ENCODE results near the gene NOTCH4. TPM values are rescaled to one million over a fixed set of nuclear protein-coding genes. Genes with fewer than 3 reads are reported as not detected.
"Not testable (repeated sequence)": the region's sequence is repeated elsewhere in the genome, so short reads cannot be mapped to it uniquely, and the experiment has no call there.

NOTCH4 gene
- total and polyA plus RNA-seq, 2 donors (not counting 3 experiments of a cell fraction or from before 2014, with no cell fraction given), result 41.7 to 114 TPM

- dilution Hi-C loops (cut with MboI; ENCODE audit: extremely low pct_ligation_motif_present, low sequenced_read_pairs), result loop anchor here (25.0 kb wide), 1 partner anchor 141 kb away; the partner anchor contains the start of gene BTNL2
- BruUV-seq (replicated peaks), result no TSS peak
- intact Hi-C loops (cut with micrococcal nuclease), result no loop called here
These were observed 47.6 kb upstream of the NOTCH4 start for GRCh38 chr6:32271429-32271828.

GRCh38 chr6:32268459-32268858 lies 44.6 kb upstream of the NOTCH4 start:
- POLR2A ChIA-PET; FAIRE-seq; H3K27ac ChIP-seq (ENCODE audit: insufficient read depth, low read depth, low read length); H3K9me1 ChIP-seq (replicated peaks; ENCODE audit: control insufficient read depth, extremely low read depth, insufficient read depth, low read length); H2AFZ ChIP-seq (ENCODE audit: low read depth, low read length); BruUV-seq (replicated peaks); H3K27me3 ChIP-seq (ENCODE audit: control insufficient read depth in 2 of 2, insufficient read depth in 2 of 2, low read length in 2 of 2); H3K9ac ChIP-seq (replicated peaks; ENCODE audit: extremely low read depth, insufficient read depth, low read length); CTCF ChIA-PET; H3K9me3 ChIP-seq (replicated peaks; ENCODE audit: control insufficient read depth, insufficient read depth, low read length); H3K36me3 ChIP-seq (ENCODE audit: control insufficient read depth in 2 of 2, extremely low read depth in 1 of 2, insufficient read depth in 2 of 2, low read length in 2 of 2); H3K4me1 ChIP-seq (ENCODE audit: control insufficient read depth, extremely low read depth, insufficient read depth, low read length); H3K79me2 ChIP-seq (ENCODE audit: control insufficient read depth, insufficient read depth, low read length); H3K4me3 ChIP-seq (replicated peaks in 1 of 3; ENCODE audit: insufficient read depth in 1 of 3, low read depth in 1 of 3, low read length in 3 of 3); H4K20me1 ChIP-seq (replicated peaks; ENCODE audit: control insufficient read depth, extremely low read depth, insufficient read depth, low read length); DNase-seq (ENCODE audit: low read depth, low spot score); H3K4me2 ChIP-seq (ENCODE audit: insufficient read depth, low read length); intact Hi-C loops (cut with micrococcal nuclease): not testable (repeated sequence)
- dilution Hi-C loops (cut with MboI; ENCODE audit: extremely low pct_ligation_motif_present, low sequenced_read_pairs), result loop anchor here (25.0 kb wide), 1 partner anchor 144 kb away; the partner anchor contains the start of gene BTNL2

More at GRCh38 chr6:32271429-32271828, 47.6 kb upstream of the NOTCH4 start:
- Histone ChIP-seq H2AFZ (ENCODE audit: low read depth, low read length) (no peak overlapping the region), H4K20me1 (replicated peaks; ENCODE audit: control insufficient read depth, extremely low read depth, insufficient read depth, low read length) (no peaks in the 10 kb centered on the region), H3K9ac (replicated peaks; ENCODE audit: extremely low read depth, insufficient read depth, low read length) (no peak overlapping the region), H3K4me1 (ENCODE audit: control insufficient read depth, extremely low read depth, insufficient read depth, low read length) (no peaks in the 10 kb centered on the region), H3K79me2 (ENCODE audit: control insufficient read depth, insufficient read depth, low read length) (no peaks in the 10 kb centered on the region), H3K9me3 (replicated peaks; ENCODE audit: control insufficient read depth, insufficient read depth, low read length) (no peaks in the 10 kb centered on the region), H3K4me3 (replicated peaks in 1 of 3; ENCODE audit: insufficient read depth in 1 of 3, low read depth in 1 of 3, low read length in 3 of 3) (no peak overlapping the region), H3K27ac (ENCODE audit: insufficient read depth, low read depth, low read length) (no peak overlapping the region), H3K9me1 (replicated peaks; ENCODE audit: control insufficient read depth, extremely low read depth, insufficient read depth, low read length) (no peaks in the 10 kb centered on the region), H3K36me3 (ENCODE audit: control insufficient read depth in 2 of 2, extremely low read depth in 1 of 2, insufficient read depth in 2 of 2, low read length in 2 of 2) (no peaks in the 10 kb centered on the region), H3K4me2 (ENCODE audit: insufficient read depth, low read length) (no peak overlapping the region), H3K27me3 (ENCODE audit: control insufficient read depth in 2 of 2, insufficient read depth in 2 of 2, low read length in 2 of 2) (peaks cover 0 to 4% of the 10 kb centered on the region in 2 experiments)
- ChIA-PET POLR2A (no interaction called here), CTCF (no interaction called here)
- TF ChIP-seq CTCF (IDR thresholded peaks at IDR 0.05; ENCODE audit: extremely low read depth in 1 of 2, insufficient read depth in 1 of 2, low read depth in 1 of 2, low read length in 2 of 2) (no peak), FOS (IDR thresholded peaks at IDR 0.05; ENCODE audit: borderline replicate concordance, insufficient read depth, low read length) (no peak), POLR2AphosphoS5 (IDR thresholded peaks at IDR 0.05; ENCODE audit: insufficient read depth, low read depth, low read length) (no peak), JUN (IDR thresholded peaks at IDR 0.05; ENCODE audit: borderline replicate concordance, insufficient read depth, insufficient read length, low read depth) (no peak), POLR2A (IDR thresholded peaks at IDR 0.05; ENCODE audit: low read depth, low read length) (no peak)
- FAIRE-seq, result no peak
- no peak for DNase-seq (ENCODE audit: low read depth, low spot score)

All from endothelial cell of umbilical vein (primary cell).